GM12801 (cell line): ENCODE data around the gene SLC37A3.

Experiments used
- TF ChIP-seq, protein P1 (sequence below): IDR thresholded peaks from one replicate; pipeline ENCODE4 v1.5.1; 2011; ENCODE audit warnings: control low read depth; ENCODE audit not compliant: insufficient read length; ENCODE audit errors: extremely low read depth

Gene SLC37A3

DNA sequence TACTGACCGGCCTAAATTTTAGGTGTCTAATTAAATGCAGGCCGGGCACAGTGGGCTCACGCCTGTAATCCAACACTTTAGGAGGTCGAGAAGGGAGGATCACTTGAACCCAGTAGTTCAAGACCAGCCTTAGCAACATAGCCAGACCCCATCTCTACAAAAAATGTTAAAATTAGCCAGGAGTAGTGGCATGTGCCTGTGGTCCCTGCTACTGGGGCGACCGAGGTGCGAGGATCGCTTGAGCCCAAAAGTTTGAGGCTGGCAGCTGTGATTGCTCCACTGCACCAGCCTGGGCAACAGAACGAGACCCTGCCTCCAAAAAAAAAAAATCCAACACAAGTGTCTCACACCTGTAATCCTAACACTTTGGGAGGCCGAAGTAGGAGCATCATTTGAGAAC lies 491 bp upstream of the SLC37A3 start:
- TF ChIP-seq, protein P1, sequence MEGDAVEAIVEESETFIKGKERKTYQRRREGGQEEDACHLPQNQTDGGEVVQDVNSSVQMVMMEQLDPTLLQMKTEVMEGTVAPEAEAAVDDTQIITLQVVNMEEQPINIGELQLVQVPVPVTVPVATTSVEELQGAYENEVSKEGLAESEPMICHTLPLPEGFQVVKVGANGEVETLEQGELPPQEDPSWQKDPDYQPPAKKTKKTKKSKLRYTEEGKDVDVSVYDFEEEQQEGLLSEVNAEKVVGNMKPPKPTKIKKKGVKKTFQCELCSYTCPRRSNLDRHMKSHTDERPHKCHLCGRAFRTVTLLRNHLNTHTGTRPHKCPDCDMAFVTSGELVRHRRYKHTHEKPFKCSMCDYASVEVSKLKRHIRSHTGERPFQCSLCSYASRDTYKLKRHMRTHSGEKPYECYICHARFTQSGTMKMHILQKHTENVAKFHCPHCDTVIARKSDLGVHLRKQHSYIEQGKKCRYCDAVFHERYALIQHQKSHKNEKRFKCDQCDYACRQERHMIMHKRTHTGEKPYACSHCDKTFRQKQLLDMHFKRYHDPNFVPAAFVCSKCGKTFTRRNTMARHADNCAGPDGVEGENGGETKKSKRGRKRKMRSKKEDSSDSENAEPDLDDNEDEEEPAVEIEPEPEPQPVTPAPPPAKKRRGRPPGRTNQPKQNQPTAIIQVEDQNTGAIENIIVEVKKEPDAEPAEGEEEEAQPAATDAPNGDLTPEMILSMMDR, result no peak

DNA sequence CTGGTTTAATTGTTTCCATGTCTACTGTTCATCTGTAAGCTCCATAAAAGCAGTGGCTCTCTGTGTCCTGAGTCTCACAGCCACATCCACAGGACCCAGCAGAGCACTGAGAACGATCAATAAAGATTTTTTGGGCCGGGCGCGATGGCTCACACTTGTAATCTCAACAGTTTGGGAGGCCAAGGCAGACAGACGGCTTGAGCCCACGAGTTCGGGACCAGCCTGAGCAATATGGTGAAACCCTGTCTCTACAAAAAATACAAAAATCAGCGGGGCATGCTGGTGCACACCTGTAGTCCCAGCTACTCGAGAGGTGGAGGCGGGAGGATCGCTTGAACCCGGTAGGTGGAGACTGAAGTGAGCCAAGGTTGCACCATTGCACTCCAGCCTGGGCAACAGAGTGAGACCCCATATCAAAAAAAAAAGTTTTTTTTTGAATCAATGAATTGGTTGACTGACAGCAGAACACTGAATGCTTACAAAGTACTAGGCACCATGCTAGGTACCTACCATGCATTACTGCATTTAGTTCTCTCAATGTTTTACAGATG lies 4.5 kb downstream of the SLC37A3 start:
- TF ChIP-seq, protein P1, result no peak

DNA sequence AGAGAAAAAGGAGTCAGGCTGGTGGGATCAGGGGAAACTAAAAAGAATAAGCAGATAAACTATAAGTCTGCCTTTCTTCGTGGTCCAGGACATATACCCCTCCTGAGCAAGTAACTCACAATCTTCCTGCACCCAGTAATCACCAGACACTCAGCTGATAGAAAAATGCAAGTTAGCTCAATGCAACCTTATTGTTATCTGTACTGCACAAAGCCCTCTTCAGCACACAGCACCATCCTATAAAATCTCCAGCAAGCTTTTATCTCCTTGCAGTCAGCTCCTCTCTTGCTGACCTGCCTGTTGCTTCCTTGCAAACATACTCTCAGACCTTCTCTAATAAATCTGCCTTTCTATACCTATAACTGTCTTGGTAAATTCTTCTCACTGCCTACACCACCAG lies 6.7 kb downstream of the SLC37A3 start:
- TF ChIP-seq, protein P1, result no peak

DNA sequence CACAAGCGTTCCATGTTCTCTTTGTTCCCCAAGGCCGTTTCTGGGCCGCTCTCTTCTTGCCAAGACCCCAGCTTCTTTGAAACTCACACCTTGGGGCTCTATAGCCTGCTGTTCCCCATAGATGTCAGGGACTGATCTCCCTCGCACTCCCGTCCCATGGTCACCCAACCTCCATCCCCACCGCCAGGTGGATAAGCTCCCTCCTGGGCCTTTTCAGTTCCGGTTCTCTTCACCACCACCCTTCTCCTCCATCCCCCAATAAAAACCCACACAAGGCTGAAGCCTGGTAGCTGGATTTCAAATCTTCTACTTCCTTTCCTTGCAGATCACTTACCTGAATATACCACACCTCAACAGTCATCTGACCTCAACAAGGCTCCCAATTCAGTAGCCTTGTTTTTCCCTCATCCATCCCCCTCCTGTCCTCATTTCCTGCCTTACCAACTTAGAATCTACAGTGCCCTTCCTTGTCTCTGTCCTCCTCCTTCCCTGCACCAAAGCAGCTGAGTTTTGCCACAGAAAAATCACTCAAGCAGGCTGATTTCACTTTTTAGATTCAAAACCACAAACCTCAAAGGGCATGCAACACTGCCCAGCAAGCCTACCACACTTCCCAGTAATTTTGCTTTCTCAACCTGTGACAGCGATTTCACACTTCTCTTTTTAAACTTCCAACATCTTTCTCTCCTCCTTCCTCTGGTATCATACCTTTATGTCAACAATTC lies 7.7 kb downstream of the SLC37A3 start:
- TF ChIP-seq, protein P1, result no peak

DNA sequence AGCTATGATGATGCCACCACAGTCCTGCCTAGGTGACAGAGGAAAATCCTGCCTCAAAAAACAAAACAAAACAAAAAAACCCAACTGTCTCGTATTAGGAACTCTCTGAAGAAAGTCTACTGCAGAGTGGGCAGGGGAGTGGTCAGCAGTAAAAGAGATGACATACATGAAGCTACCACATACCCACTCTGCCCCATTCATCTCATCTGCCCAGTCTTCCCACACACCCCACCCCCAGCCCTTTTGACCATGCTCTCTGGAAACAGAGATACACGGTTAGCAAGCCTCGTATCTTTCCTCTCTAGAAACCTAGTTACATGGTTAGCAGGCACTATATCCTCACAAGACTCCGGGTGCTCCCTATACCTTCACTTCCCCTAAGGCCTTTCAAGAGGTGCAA lies 8.3 kb downstream of the SLC37A3 start:
- TF ChIP-seq, protein P1, result no peak

DNA sequence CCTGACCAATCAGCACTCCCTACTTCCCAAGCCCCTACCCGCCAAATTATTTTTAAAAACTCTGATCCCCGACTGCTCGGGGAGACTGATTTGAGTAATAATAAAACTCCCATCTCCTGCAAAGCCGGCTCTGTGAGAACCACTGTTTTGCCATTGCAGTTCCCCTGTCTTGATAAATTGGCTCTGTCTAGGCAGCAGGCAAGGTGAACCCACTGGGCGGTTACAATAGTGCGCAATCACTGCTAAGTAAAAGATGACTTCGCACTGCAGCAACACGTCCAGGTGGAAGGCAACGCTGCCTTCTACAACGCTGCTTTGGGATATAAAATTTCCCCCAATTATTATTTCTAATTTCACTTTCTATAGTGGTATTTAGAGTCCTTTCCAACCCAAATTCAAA lies 8.9 kb downstream of the SLC37A3 start:
- TF ChIP-seq, protein P1, result no peak

DNA sequence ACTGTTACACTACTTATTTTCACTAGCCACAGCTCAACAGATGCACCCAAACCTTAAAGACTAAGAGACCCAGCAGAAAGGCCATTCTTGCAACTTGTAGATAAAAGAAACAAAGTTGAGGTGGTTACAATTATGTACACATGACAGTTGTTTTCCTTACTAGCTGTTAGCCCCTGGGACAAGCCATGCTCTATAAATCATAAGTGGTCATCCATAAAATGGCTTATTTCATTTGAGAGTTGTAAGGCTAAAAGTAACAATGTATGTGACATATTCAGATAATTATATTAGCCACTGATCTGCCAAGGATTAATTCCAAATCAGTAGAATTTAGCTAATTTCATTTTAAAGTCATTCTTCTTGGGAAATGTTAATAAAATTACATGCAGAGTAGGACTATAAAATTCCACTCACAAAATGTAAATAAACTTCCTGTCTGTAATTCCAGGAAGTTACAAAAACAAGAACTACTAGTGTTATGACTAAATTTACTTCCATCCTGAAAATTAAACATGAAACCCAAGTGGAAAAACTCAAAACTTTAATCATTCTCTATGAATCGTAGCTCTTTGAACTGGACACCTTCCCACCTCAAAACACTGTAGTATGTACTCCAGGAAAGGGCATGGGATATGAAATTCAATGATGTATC lies 13.3 kb downstream of the SLC37A3 start:
- TF ChIP-seq, protein P1, result no peak
